Smooth muscle cell of bladder (primary cell): ENCODE results near the gene PPP1CA. TPM values are rescaled to one million over a fixed set of nuclear protein-coding genes. Genes with fewer than 3 reads are reported as not detected.

ENCODE experiments used
- total RNA-seq: library from RNA; depleted of rRNA; stranded (reverse); fragments of >200 nt; gene quantifications from 2 replicates; pipeline ENCODE4 v1.2.3, GENCODE V29; 2014

Gene PPP1CA
- 122 and 148 TPM in 2 replicates for total RNA-seq

GRCh38 chr11:67401495-67402191 lies at the start of gene PPP1CA:
Gene PPP1CA, minus strand, starts transcription at chr11:67401858. Its CDS starts 76 bp downstream, at chr11:67401782.

GRCh38 chr11:67437082-67437808 lies 35.6 kb upstream of the PPP1CA start, which contains the start of gene PTPRCAP:
Gene PTPRCAP, minus strand, starts transcription at chr11:67437682. Its CDS starts 63 bp downstream, at chr11:67437619.

GRCh38 chr11:67428052-67429001 lies 26.7 kb upstream of the PPP1CA start, which contains the start of gene RPS6KB2:
Gene RPS6KB2, plus strand, starts transcription at chr11:67428494. Its CDS starts 52 bp downstream, at chr11:67428546.

GRCh38 chr11:67415501-67416304 lies 14.0 kb upstream of the PPP1CA start, which contains the start of gene CARNS1:
Gene CARNS1, plus strand, starts transcription at chr11:67415678. Its CDS starts 522 bp downstream, at chr11:67416200.

GRCh38 chr11:67391304-67392182 lies 10.1 kb downstream of the PPP1CA start, which contains the start of gene RAD9A:
Gene RAD9A, plus strand, starts transcription at chr11:67391986. Its CDS starts 59 bp downstream, at chr11:67392045.

GRCh38 chr11:67372993-67373647 lies 28.5 kb downstream of the PPP1CA start, which contains the start of gene CLCF1:
Gene CLCF1, minus strand, starts transcription at chr11:67373598. Its CDS starts 59 bp downstream, at chr11:67373539.

GRCh38 chr11:67353317-67354074 lies 48.2 kb downstream of the PPP1CA start, which contains the start of gene POLD4:
Gene POLD4, minus strand, starts transcription at chr11:67353546. Its CDS starts 147 bp downstream, at chr11:67353399.

Other genes with a start within 250 kb of the PPP1CA start
- 22.5 and 25.7 TPM in 2 replicates for gene GRK2, start 135.4 kb downstream of the PPP1CA start, total RNA-seq
- 29.6 and 37.3 TPM in 2 replicates for gene ANKRD13D, start 112.6 kb downstream of the PPP1CA start, total RNA-seq
- 9.7 and 10.3 TPM in 2 replicates for gene SSH3, start 98.3 kb downstream of the PPP1CA start, total RNA-seq
- gene POLD4, start 48.3 kb downstream of the PPP1CA start, total RNA-seq = 40.7 and 44.7 TPM in 2 replicates
- 3.4 and 4.4 TPM in 2 replicates for gene CLCF1, start 28.3 kb downstream of the PPP1CA start, total RNA-seq
- 2.4 and 5.4 TPM in 2 replicates for gene RAD9A, start 9.9 kb downstream of the PPP1CA start, total RNA-seq
- gene TBC1D10C, start 2.2 kb upstream of the PPP1CA start, total RNA-seq = not detected in 2 replicates
- under 0.01 and 0.09 TPM in 2 replicates for gene CARNS1, start 13.8 kb upstream of the PPP1CA start, total RNA-seq
- 38.9 and 52.1 TPM in 2 replicates for gene RPS6KB2, start 26.6 kb upstream of the PPP1CA start, total RNA-seq
- not detected in 2 replicates for gene PTPRCAP, start 35.8 kb upstream of the PPP1CA start, total RNA-seq
- 115 and 127 TPM in 2 replicates for gene CORO1B, start 41.6 kb upstream of the PPP1CA start, total RNA-seq
- gene GPR152, start 50.9 kb upstream of the PPP1CA start, total RNA-seq = not detected in 2 replicates
- not detected in 2 replicates for gene CABP4, start 53.5 kb upstream of the PPP1CA start, total RNA-seq
- gene TMEM134, start 67.4 kb upstream of the PPP1CA start, total RNA-seq = 12.4 and 18.2 TPM in 2 replicates
- 101 and 142 TPM in 2 replicates for gene AIP, start 81.2 kb upstream of the PPP1CA start, total RNA-seq
- 12.5 and 14.3 TPM in 2 replicates for gene PITPNM1, start 103.5 kb upstream of the PPP1CA start, total RNA-seq
- 6.4 and 7.1 TPM in 2 replicates for gene CDK2AP2, start 106.3 kb upstream of the PPP1CA start, total RNA-seq
- gene CABP2, start 121.6 kb upstream of the PPP1CA start, total RNA-seq = not detected in 2 replicates
- gene GSTP1, start 182.0 kb upstream of the PPP1CA start, total RNA-seq = 1,134 and 1,225 TPM in 2 replicates
- gene NDUFV1, start 205.1 kb upstream of the PPP1CA start, total RNA-seq = 167 and 205 TPM in 2 replicates
- 2.6 and 3.1 TPM in 2 replicates for gene NUDT8, start 228.1 kb upstream of the PPP1CA start, total RNA-seq
- gene TBX10, start 237.9 kb upstream of the PPP1CA start, total RNA-seq = not detected in 2 replicates
- not detected in 2 replicates for gene ACY3, start 248.9 kb upstream of the PPP1CA start, total RNA-seq